ENCODE measurements around the gene EFCAB6. TPM values are rescaled to one million over a fixed set of nuclear protein-coding genes. Genes with fewer than 3 reads are reported as not detected.

Gene EFCAB6
- total and polyA plus RNA-seq, 2 of the 13 experiments (the other 11 are each of a cell fraction or from before 2014, with no cell fraction given), result not detected

- WGBS (ENCODE audit: low lambda C conversion rate), result 4% methylated on average over 4 of the region's 6 CpGs
- intact Hi-C loops (cut with micrococcal nuclease; ENCODE audit: unreplicated experiment) (no loop called here), in situ Hi-C loops (cut with HindIII; ENCODE audit: extremely low pct_ligation_motif_present, low pct_unique_long_range_greater_than_20kb) (no loop called here)
- Histone ChIP-seq H3K36me3 (replicated peaks in 1 of 2; ENCODE audit: control insufficient read depth in 1 of 2, insufficient read depth in 2 of 2, low read length in 2 of 2) (no peaks in the 10 kb centered on the region), H3K4me2 (ENCODE audit: low read depth, low read length) (no peak overlapping the region), H3K4me1 (ENCODE audit: insufficient read depth, low read length) (no peaks in the 10 kb centered on the region), H3K27me3 (ENCODE audit: control insufficient read depth in 1 of 2, insufficient read depth in 2 of 2, low read length in 2 of 2) (peaks cover 0 to 4% of the 10 kb centered on the region in 2 experiments; a peak in 1 of 5 replicates), H3K79me2 (ENCODE audit: insufficient read depth, low read length) (no peaks in the 10 kb centered on the region), H3K27ac (ENCODE audit: extremely low read length, insufficient read depth, low read length) (no peak overlapping the region), H3K9ac (ENCODE audit: insufficient read depth, low read depth, low read length) (no peak overlapping the region), H2AFZ (ENCODE audit: low read length) (no peak overlapping the region), H4K20me1 (ENCODE audit: insufficient read depth, low read length) (no peaks in the 10 kb centered on the region), H3K9me3 (ENCODE audit: low read length) (no peaks in the 10 kb centered on the region), H3K4me3 (replicated peaks in 1 of 3; ENCODE audit: insufficient read depth in 1 of 3, low read depth in 2 of 3, low read length in 3 of 3) (no peak overlapping the region)
- DNase-seq (ENCODE audit: low spot score) (no peak), FAIRE-seq (no peak), ATAC-seq (no peak)
- TF ChIP-seq RARG (CRISPR knock-in tag; IDR thresholded peaks at IDR 0.05; ENCODE audit: low read depth) (no peak), ZNF777 (CRISPR knock-in tag; IDR thresholded peaks at IDR 0.05) (no peak), HDAC6 (IDR thresholded peaks at IDR 0.05; ENCODE audit: low read depth, low read length) (no peak), RAD51 (IDR thresholded peaks at IDR 0.05; ENCODE audit: borderline replicate concordance) (no peak), AGO1 (IDR thresholded peaks at IDR 0.05; ENCODE audit: low read depth, low read length, poor library complexity, severe bottlenecking) (no peak)
- ChIA-PET CTCF (ENCODE audit: low intra/inter-chr PET ratio, low total read pairs) (no interaction called here), POLR2A (no interaction called here)
- BruUV-seq (replicated peaks), result no TSS peak
Observed at GRCh38 chr22:43681731-43682360, 130.3 kb downstream of the EFCAB6 start.

DNA sequence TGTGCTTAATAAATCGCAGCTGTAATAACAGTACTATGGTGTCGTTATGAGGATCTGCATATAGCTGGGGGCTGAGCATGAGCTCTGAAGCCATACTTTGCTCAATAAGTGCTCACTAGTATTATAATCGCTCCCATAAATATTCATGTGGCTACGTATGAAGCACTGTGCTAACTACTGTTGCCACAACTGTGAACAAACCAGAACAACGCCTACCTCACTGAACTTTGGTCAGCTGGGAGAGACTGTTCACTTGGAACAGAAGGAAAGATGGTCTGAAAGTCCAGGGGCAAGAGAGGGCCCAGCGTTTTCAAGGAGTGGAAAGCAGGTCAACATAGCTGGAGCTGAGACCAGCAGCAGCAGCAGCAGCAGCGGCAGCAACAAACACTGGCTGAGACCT is 141.6 kb downstream of the EFCAB6 start:
- Histone ChIP-seq H3K36me3 (replicated peaks in 1 of 2; ENCODE audit: control insufficient read depth in 1 of 2, insufficient read depth in 2 of 2, low read length in 2 of 2) (no peaks in the 10 kb centered on the region), H3K79me2 (ENCODE audit: insufficient read depth, low read length) (no peaks in the 10 kb centered on the region), H3K27me3 (ENCODE audit: control insufficient read depth in 1 of 2, insufficient read depth in 2 of 2, low read length in 2 of 2) (no peaks in the 10 kb centered on the region; a peak in 1 of 5 replicates), H3K27ac (ENCODE audit: extremely low read length, insufficient read depth, low read length) (no peak overlapping the region), H3K4me1 (ENCODE audit: insufficient read depth, low read length) (peaks cover 6% of the 10 kb centered on the region; the same call in 1 of the 2 replicates), H3K9me3 (ENCODE audit: low read length) (no peaks in the 10 kb centered on the region), H2AFZ (ENCODE audit: low read length) (no peak overlapping the region), H3K4me3 (replicated peaks in 1 of 3; ENCODE audit: insufficient read depth in 1 of 3, low read depth in 2 of 3, low read length in 3 of 3) (no peak overlapping the region), H3K9ac (ENCODE audit: insufficient read depth, low read depth, low read length) (no peak overlapping the region), H3K4me2 (ENCODE audit: low read depth, low read length) (no peak overlapping the region), H4K20me1 (ENCODE audit: insufficient read depth, low read length) (0 out of 2 replicates have a peak, but pooled peaks cover 2% of the 10 kb centered on the region)
- DNase-seq (ENCODE audit: low spot score) (no peak), ATAC-seq (no peak; the same call in 2 of the 3 replicates), FAIRE-seq (no peak)
- ChIA-PET POLR2A (no interaction called here), CTCF (ENCODE audit: low intra/inter-chr PET ratio, low total read pairs) (no interaction called here)
- intact Hi-C loops (cut with micrococcal nuclease; ENCODE audit: unreplicated experiment) (no loop called here), in situ Hi-C loops (cut with HindIII; ENCODE audit: extremely low pct_ligation_motif_present, low pct_unique_long_range_greater_than_20kb) (no loop called here)
- TF ChIP-seq ZNF891 (CRISPR knock-in tag; IDR thresholded peaks at IDR 0.05) (no peak), HNF4A (CRISPR knock-in tag; IDR thresholded peaks at IDR 0.05) (peak; percentile 17; the same call in 1 of the 2 replicates)
- WGBS (ENCODE audit: low lambda C conversion rate), result 4% methylated on average over 7 of the region's 7 CpGs
- BruUV-seq (replicated peaks), result no TSS peak

Measured in HepG2 (cell line).